Brain microvascular endothelial cell (primary cell): ENCODE results near the gene MAP2K1.

Experiments used
- DNase-seq: peaks from one replicate; pipeline ENCODE4 v3.0.0-alpha.2; 2020
- H3K27ac ChIP-seq: fragments of 250-450 bp; sonication (Bioruptor Pico); 2 replicates; pipeline ENCODE4 v1.5.1; 2020; ENCODE audit warnings: mild to moderate bottlenecking, moderate library complexity
- H3K27me3 ChIP-seq: fragments of 250-450 bp; sonication (Bioruptor Pico); replicated peaks from 2 replicates; pipeline ENCODE4 v1.5.1; 2020; ENCODE audit warnings: mild to moderate bottlenecking
- H3K36me3 ChIP-seq: fragments of 250-450 bp; sonication (Bioruptor Pico); replicated peaks from 2 replicates; pipeline ENCODE4 v1.5.1; 2020; ENCODE audit warnings: mild to moderate bottlenecking
- H3K4me3 ChIP-seq: 2 replicates; pipeline ENCODE4 v1.5.1; 2011; ENCODE audit warnings: low read depth, mild to moderate bottlenecking, control low read depth, low read length, moderate library complexity
- CTCF ChIP-seq: IDR thresholded peaks from 2 replicates; pipeline ENCODE4 v1.5.1; 2011; ENCODE audit warnings: low read depth, mild to moderate bottlenecking, moderate library complexity, low read length, control low read depth, inconsistent platforms; ENCODE audit errors: missing control alignments
- in situ Hi-C: cut with HindIII; loops from 2 replicates; pipeline ENCODE4 v1.10.0; 2017; ENCODE audit warnings: low sequenced_read_pairs, low pct_ligation_motif_present

The MAP2K1 gene

DNA sequence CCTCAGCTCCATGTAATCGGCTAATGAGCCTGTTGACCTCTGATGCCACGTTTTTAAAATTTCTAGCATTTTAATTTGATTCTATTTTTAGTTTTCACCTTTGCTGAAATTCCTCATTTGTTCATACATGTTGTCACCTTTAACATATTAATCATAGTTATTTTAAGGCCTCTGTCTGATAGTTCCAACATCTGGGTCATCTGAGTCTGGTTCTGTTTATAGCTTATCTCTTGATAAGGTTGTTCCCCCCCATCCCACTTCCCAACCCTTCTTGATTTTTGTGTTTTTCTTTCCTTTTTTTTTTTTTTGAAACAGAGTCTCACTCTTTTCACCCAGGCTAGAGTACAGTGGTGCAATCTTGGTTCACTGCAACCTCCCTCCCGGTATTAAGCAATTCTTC lies 36.4 kb downstream of the MAP2K1 start:
- no peak for TF ChIP-seq CTCF
- H3K36me3 ChIP-seq = no peaks in the 10 kb centered on the region
- no peak overlapping the region for H3K4me3 ChIP-seq
- H3K27me3 ChIP-seq = no peaks in the 10 kb centered on the region
- no peak for DNase-seq
- in situ Hi-C loops = no loop called here
- no peak overlapping the region for H3K27ac ChIP-seq

GRCh38 chr15:66424963-66425612 lies 38.4 kb downstream of the MAP2K1 start:
- in situ Hi-C loops = no loop called here
- H3K36me3 ChIP-seq = no peaks in the 10 kb centered on the region
- TF ChIP-seq CTCF = no peak
- H3K4me3 ChIP-seq = no peak overlapping the region
- no peak overlapping the region for H3K27ac ChIP-seq
- DNase-seq = no peak
- H3K27me3 ChIP-seq = no peaks in the 10 kb centered on the region

DNA sequence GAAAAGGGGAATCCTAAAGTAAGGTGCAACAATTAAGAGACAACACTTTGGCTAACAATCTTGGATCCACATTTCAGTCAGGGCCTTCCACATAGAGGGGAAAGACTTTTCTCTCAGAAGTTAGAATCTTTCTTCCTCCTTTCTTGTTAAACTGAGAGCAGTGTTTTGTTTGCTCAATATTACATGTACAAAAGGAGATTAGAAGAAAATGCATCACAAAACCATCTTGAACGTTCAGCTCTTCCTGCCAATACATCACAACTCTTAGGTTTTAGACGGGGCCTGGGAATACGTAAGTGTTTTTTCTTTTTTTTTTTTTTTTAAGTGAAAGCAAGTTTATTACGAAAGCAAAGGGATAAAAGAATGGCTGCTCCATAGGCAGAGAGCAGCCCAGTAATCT lies 39.1 kb downstream of the MAP2K1 start:
- no peak for TF ChIP-seq CTCF
- no peaks in the 10 kb centered on the region for H3K27me3 ChIP-seq
- no peak overlapping the region for H3K4me3 ChIP-seq
- no peak overlapping the region for H3K27ac ChIP-seq
- in situ Hi-C loops = no loop called here
- no peak for DNase-seq
- H3K36me3 ChIP-seq = no peaks in the 10 kb centered on the region

DNA sequence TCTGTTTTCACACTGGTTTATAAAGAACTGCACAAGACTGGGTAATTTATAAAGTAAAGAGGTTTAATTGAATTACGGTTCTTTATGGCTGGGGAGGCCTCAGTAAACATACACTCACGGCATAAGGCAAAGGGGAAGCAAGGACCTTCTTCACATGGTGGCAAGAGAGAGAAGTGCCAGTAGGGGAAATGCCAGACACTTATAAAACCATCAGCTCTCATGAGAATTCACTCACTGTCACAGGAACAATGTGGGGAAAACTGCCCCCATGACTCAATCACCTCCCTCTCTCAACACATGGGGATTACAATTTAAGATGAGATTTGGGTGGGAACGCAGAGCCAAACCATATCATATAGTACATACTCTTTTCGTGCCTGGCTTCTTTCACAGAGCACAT lies 42.4 kb downstream of the MAP2K1 start:
- no peak for TF ChIP-seq CTCF
- Histone ChIP-seq H3K27me3 (no peaks in the 10 kb centered on the region), H3K4me3 (no peak overlapping the region), H3K27ac (no peak overlapping the region), H3K36me3 (no peaks in the 10 kb centered on the region)
- no peak for DNase-seq
- in situ Hi-C loops = no loop called here

DNA sequence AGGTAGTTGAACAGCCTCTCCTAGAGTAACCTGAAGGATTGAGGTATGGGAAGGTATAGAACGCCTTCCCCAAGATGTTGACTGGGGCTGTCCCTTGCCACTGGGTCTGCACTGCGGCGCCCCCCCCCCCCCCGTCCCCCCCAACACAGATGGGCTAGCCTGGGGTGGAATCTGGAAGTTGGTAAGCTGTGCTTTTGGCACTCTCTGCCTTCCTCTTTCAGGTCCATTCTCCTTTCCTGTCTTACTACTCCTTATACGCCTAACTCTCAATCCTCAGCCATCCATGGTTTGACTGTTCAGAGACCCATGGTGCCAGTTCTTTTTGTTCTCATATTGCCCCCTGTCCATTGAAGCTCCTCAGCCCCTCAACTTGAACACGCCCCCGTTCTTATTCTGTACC lies 42.8 kb downstream of the MAP2K1 start:
- Histone ChIP-seq H3K36me3 (no peaks in the 10 kb centered on the region), H3K27me3 (no peaks in the 10 kb centered on the region), H3K4me3 (no peak overlapping the region), H3K27ac (no peak overlapping the region)
- DNase-seq = no peak
- TF ChIP-seq CTCF = no peak
- in situ Hi-C loops = no loop called here

GRCh38 chr15:66430627-66431255 lies 44.0 kb downstream of the MAP2K1 start:
- Histone ChIP-seq H3K27ac (no peak overlapping the region), H3K27me3 (no peaks in the 10 kb centered on the region), H3K36me3 (no peaks in the 10 kb centered on the region), H3K4me3 (no peak overlapping the region)
- in situ Hi-C loops = no loop called here
- TF ChIP-seq CTCF = no peak
- DNase-seq = no peak
